Transverse colon (tissue), 4 donors: ENCODE data around the gene CLOCK.

Experiments used
- EP300 ChIP-seq: sonication (generic); formaldehyde crosslinking; IDR thresholded peaks from one replicate; pipeline ENCODE4 v1.6.1; 2017; ENCODE audit warnings: antibody characterized with exemption, low read depth
- POLR2A ChIP-seq: fragments of 450-650 bp; IDR thresholded peaks from one replicate; pipeline ENCODE4 v1.6.1; 2016; ENCODE audit warnings: antibody characterized with exemption, mild to moderate bottlenecking, moderate library complexity
- POLR2AphosphoS5 ChIP-seq, 3 donors: sonication (generic); formaldehyde crosslinking; IDR thresholded peaks; one replicate each; pipeline ENCODE4 v1.6.1; 2016; ENCODE audit warnings: antibody characterized with exemption in 3 of 3
- TF ChIP-seq, protein P1 (sequence below), 5 experiments: fragments of 200-600 bp in 3 of 5; fragments of 450-650 bp in 2 of 5; sonication (generic) in 3 of 5; IDR thresholded peaks; 1 replicate in 2 of 5; 2 replicates in 3 of 5; pipeline ENCODE4 v1.5.1; 2016 to 2017; ENCODE audit warnings: antibody characterized with exemption in 5 of 5, inconsistent platforms in 3 of 5, mild to moderate bottlenecking in 2 of 5, moderate library complexity in 1 of 5

DNA sequence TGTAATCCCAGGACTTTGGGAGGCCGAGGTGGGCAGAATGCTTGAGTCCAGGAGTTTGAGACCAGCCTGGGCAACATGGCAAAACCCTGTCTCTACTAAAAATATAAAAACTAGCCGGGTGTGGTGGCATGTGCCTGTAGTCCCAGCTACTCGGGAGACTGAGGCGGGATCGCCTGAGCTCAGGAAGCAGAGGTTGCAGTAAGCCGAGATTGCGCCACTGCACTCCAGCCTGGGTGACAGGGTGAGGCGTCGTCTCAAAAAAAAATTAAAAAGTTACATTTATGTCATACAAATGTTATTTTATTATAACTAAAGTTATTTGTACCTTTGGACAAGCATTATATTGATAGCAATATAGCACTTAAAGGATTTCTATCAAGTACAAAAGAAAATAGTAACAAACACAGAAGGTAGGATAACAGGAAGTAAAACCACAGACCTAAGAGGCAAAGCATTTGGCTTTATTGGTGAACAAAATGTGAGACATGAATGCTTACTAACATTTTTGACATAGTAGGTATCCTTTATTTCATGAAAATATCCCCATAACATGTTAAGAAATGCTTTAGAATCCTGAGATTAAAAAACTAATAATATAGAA, 99.5 kb downstream of the CLOCK start:
- TF ChIP-seq, protein P1, sequence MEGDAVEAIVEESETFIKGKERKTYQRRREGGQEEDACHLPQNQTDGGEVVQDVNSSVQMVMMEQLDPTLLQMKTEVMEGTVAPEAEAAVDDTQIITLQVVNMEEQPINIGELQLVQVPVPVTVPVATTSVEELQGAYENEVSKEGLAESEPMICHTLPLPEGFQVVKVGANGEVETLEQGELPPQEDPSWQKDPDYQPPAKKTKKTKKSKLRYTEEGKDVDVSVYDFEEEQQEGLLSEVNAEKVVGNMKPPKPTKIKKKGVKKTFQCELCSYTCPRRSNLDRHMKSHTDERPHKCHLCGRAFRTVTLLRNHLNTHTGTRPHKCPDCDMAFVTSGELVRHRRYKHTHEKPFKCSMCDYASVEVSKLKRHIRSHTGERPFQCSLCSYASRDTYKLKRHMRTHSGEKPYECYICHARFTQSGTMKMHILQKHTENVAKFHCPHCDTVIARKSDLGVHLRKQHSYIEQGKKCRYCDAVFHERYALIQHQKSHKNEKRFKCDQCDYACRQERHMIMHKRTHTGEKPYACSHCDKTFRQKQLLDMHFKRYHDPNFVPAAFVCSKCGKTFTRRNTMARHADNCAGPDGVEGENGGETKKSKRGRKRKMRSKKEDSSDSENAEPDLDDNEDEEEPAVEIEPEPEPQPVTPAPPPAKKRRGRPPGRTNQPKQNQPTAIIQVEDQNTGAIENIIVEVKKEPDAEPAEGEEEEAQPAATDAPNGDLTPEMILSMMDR (IDR thresholded peaks at IDR 0.05): no peak
- no peak for TF ChIP-seq POLR2AphosphoS5 (IDR thresholded peaks at IDR 0.05)
- TF ChIP-seq POLR2A: no peak
- TF ChIP-seq EP300: no peak
